Measurements from ENCODE around the gene CRB2. TPM values are rescaled to one million over a fixed set of nuclear protein-coding genes. Genes with fewer than 3 reads are reported as not detected.
A peak's percentile ranks its signal among the peaks of the same experiment; 100 is the strongest.

CRB2 gene
- total RNA-seq, 1 donor from 2014 or later, result 6.8 TPM

GRCh38 chr9:123370526-123371227 is 14.7 kb downstream of the CRB2 start:
- Mint-ChIP-seq H3K36me3 (ENCODE audit: unreplicated experiment) (no peaks in the 10 kb centered on the region), H3K4me1 (ENCODE audit: low read depth, unreplicated experiment) (peaks cover 10% of the 10 kb centered on the region), H3K4me3 (ENCODE audit: unreplicated experiment) (no peak overlapping the region), H3K27ac (ENCODE audit: unreplicated experiment) (no peak overlapping the region), H3K27me3 (ENCODE audit: unreplicated experiment) (peaks cover 19% of the 10 kb centered on the region), H3K9me3 (ENCODE audit: unreplicated experiment) (peaks cover 4% of the 10 kb centered on the region)
- no peak for DNase-seq
- TF ChIP-seq, protein P1, sequence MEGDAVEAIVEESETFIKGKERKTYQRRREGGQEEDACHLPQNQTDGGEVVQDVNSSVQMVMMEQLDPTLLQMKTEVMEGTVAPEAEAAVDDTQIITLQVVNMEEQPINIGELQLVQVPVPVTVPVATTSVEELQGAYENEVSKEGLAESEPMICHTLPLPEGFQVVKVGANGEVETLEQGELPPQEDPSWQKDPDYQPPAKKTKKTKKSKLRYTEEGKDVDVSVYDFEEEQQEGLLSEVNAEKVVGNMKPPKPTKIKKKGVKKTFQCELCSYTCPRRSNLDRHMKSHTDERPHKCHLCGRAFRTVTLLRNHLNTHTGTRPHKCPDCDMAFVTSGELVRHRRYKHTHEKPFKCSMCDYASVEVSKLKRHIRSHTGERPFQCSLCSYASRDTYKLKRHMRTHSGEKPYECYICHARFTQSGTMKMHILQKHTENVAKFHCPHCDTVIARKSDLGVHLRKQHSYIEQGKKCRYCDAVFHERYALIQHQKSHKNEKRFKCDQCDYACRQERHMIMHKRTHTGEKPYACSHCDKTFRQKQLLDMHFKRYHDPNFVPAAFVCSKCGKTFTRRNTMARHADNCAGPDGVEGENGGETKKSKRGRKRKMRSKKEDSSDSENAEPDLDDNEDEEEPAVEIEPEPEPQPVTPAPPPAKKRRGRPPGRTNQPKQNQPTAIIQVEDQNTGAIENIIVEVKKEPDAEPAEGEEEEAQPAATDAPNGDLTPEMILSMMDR (IDR thresholded peaks at IDR 0.05; ENCODE audit: partially characterized antibody, unreplicated experiment), result no peak

- Mint-ChIP-seq H3K27me3 (ENCODE audit: unreplicated experiment) (peaks cover 19% of the 10 kb centered on the region), H3K4me1 (ENCODE audit: low read depth, unreplicated experiment) (peaks cover 10% of the 10 kb centered on the region), H3K27ac (ENCODE audit: unreplicated experiment) (no peak overlapping the region), H3K4me3 (ENCODE audit: unreplicated experiment) (no peak overlapping the region), H3K36me3 (ENCODE audit: unreplicated experiment) (no peaks in the 10 kb centered on the region), H3K9me3 (ENCODE audit: unreplicated experiment) (peaks cover 4% of the 10 kb centered on the region)
- no peak for DNase-seq
- TF ChIP-seq, protein P1 (IDR thresholded peaks at IDR 0.05; ENCODE audit: partially characterized antibody, unreplicated experiment), result no peak
These were observed 15.2 kb downstream of the CRB2 start for GRCh38 chr9:123371228-123371584.

DNA sequence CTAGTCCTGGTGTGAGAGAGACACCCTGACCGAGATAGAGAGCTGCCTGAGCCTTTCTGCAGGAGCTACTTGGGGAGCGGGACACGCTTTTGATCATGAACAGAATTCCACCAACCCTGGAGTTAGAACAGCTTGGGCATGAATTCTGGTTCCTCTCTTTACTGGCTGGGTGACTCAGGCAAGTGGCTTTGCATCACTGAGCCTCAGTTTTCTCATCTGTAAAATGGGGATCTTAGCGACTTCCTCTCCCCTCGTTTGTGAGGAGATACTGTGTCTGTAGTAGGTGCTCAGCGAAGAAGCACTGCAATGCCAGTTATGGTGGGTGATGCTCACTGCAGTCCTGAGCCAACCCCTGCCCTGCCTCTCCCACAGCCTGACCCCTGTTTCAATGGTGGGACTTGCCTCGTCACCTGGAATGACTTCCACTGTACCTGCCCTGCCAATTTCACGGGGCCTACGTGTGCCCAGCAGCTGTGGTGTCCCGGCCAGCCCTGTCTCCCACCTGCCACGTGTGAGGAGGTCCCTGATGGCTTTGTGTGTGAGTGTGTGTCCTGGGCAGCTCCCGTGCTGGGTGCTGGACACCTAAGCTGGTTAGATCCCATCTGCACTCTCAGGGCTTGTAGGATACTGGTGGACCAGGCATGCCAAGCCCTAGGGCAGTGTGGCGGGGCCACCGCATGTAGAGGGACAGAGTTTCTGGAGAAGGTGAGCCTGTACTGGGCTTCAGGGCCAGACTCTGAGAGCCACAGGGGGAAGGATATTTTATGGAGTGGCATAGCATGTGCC is 16.0 kb downstream of the CRB2 start:
- Mint-ChIP-seq H3K4me3 (ENCODE audit: unreplicated experiment) (peak overlapping the region; percentile 34), H3K36me3 (ENCODE audit: unreplicated experiment) (no peaks in the 10 kb centered on the region)

DNA sequence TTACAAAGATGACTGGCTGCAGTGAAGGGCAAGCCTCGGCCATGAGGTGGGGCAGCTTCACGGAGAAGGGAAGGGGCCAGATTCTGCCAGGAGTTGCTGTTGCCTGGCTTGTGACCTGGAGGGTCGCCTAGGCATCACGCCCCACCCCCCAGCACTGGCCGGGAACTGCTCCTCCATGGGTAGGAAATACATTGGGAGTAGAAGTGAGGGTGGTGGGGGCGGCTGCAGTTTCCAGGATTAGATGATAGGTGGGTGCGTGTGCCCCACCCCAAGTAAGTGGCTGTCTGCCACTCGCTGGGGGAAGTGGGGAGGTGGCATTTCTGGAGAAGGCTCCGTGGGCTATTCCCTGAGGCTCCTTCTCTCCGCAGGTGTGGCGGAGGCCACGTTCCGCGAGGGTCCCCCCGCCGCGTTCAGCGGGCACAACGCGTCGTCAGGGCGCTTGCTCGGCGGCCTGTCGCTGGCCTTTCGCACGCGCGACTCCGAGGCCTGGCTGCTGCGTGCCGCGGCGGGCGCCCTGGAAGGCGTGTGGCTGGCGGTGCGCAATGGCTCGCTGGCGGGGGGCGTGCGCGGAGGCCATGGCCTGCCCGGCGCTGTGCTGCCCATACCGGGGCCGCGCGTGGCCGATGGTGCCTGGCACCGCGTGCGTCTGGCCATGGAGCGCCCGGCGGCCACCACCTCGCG is 16.9 kb downstream of the CRB2 start:
- TF ChIP-seq, protein P1 (IDR thresholded peaks at IDR 0.05; ENCODE audit: partially characterized antibody, unreplicated experiment), result no peak
- Mint-ChIP-seq H3K4me3 (ENCODE audit: unreplicated experiment) (peak overlapping the region; percentile 34), H3K27me3 (ENCODE audit: unreplicated experiment) (peaks cover 18% of the 10 kb centered on the region), H3K27ac (ENCODE audit: unreplicated experiment) (no peak overlapping the region), H3K9me3 (ENCODE audit: unreplicated experiment) (peaks cover 4% of the 10 kb centered on the region), H3K36me3 (ENCODE audit: unreplicated experiment) (no peaks in the 10 kb centered on the region), H3K4me1 (ENCODE audit: low read depth, unreplicated experiment) (peaks cover 14% of the 10 kb centered on the region)
- DNase-seq, result no peak

More for the DNA sequence above, 16.0 kb downstream of the CRB2 start:
- peaks cover 19% of the 10 kb centered on the region for H3K27me3 Mint-ChIP-seq (ENCODE audit: unreplicated experiment)
- peaks cover 4% of the 10 kb centered on the region for H3K9me3 Mint-ChIP-seq (ENCODE audit: unreplicated experiment)
- no peak overlapping the region for H3K27ac Mint-ChIP-seq (ENCODE audit: unreplicated experiment)
- TF ChIP-seq, protein P1 (IDR thresholded peaks at IDR 0.05; ENCODE audit: partially characterized antibody, unreplicated experiment), result no peak
- H3K4me1 Mint-ChIP-seq (ENCODE audit: low read depth, unreplicated experiment), result peaks cover 10% of the 10 kb centered on the region
- DNase-seq, result no peak
